Neutrophil (primary cell): Measurements from ENCODE around the gene KLHL5.
"Not testable (repeated sequence)": the region's sequence is repeated elsewhere in the genome, so short reads cannot be mapped to it uniquely, and the experiment has no call there.

Experiments used
- H3K27ac ChIP-seq: fragments of 200-600 bp; sonication (generic); 2 replicates; pipeline ENCODE4 v1.5.1; 2016; ENCODE audit warnings: mild to moderate bottlenecking, moderate library complexity
- H3K27me3 ChIP-seq: fragments of 200-600 bp; sonication (generic); 2 replicates; pipeline ENCODE4 v1.6.0; 2016; ENCODE audit warnings: mild to moderate bottlenecking
- H3K36me3 ChIP-seq: fragments of 200-600 bp; sonication (generic); 2 replicates; pipeline ENCODE4 v1.5.1; 2017
- H3K4me1 ChIP-seq, 2 experiments: fragments of 200-600 bp in 1 of 2; sonication (generic) in 1 of 2; 1 replicate in 1 of 2; 2 replicates in 1 of 2; pipeline versions ENCODE4 v1.5.1 to v1.6.1; 2013 to 2016; ENCODE audit warnings: low read depth in 1 of 2, low read length in 1 of 2, mild to moderate bottlenecking in 1 of 2, moderate library complexity in 1 of 2; ENCODE audit not compliant: control insufficient read depth in 1 of 2, insufficient read depth in 1 of 2
- H3K4me3 ChIP-seq, 2 experiments: fragments of 200-600 bp in 1 of 2; sonication (generic) in 1 of 2; 1 replicate in 1 of 2; 2 replicates in 1 of 2; pipeline ENCODE4 v1.5.1; 2013 to 2016; ENCODE audit warnings: low read depth in 1 of 2, low read length in 1 of 2, mild to moderate bottlenecking in 1 of 2, moderate library complexity in 1 of 2
- H3K9me3 ChIP-seq: fragments of 200-600 bp; sonication (generic); 2 replicates; pipeline ENCODE4 v1.5.1; 2016
- CTCF ChIP-seq: fragments of 200-600 bp; sonication (generic); IDR thresholded peaks from 2 replicates; pipeline ENCODE4 v1.5.1; 2016; ENCODE audit warnings: antibody characterized with exemption

Gene KLHL5

GRCh38 chr4:39134683-39135306, 72.8 kb downstream of the KLHL5 start:
- Histone ChIP-seq H3K9me3 (no peaks in the 10 kb centered on the region), H3K27me3 (no peaks in the 10 kb centered on the region), H3K27ac (no peak overlapping the region), H3K4me3 (no peak overlapping the region), H3K4me1 (peaks cover 0 to 5% of the 10 kb centered on the region in 2 experiments), H3K36me3 (no peaks in the 10 kb centered on the region)
- no peak for TF ChIP-seq CTCF

- not testable (repeated sequence) for H3K36me3 ChIP-seq, H3K4me1 ChIP-seq, H3K27me3 ChIP-seq, H3K4me3 ChIP-seq, H3K9me3 ChIP-seq, H3K27ac ChIP-seq
Measured at GRCh38 chr4:39138227-39138626, 76.2 kb downstream of the KLHL5 start.

- H3K27me3 ChIP-seq, result no peaks in the 10 kb centered on the region
- no peak overlapping the region for H3K4me3 ChIP-seq
- no peak for TF ChIP-seq CTCF
- no peaks in the 10 kb centered on the region for H3K9me3 ChIP-seq
- H3K36me3 ChIP-seq, result no peaks in the 10 kb centered on the region
- peaks cover 16 to 20% of the 10 kb centered on the region in 2 experiments for H3K4me1 ChIP-seq
- no peak overlapping the region for H3K27ac ChIP-seq
Measured at GRCh38 chr4:39146211-39146610, 84.2 kb downstream of the KLHL5 start.

GRCh38 chr4:39154009-39154408, 92.0 kb downstream of the KLHL5 start:
- no peak for TF ChIP-seq CTCF
- Histone ChIP-seq H3K4me3 (no peak overlapping the region), H3K36me3 (no peaks in the 10 kb centered on the region), H3K27ac (no peak overlapping the region), H3K9me3 (no peaks in the 10 kb centered on the region), H3K4me1 (peaks cover 18 to 24% of the 10 kb centered on the region in 2 experiments), H3K27me3 (no peaks in the 10 kb centered on the region)

GRCh38 chr4:39157520-39157919, 95.5 kb downstream of the KLHL5 start:
- H3K4me3 ChIP-seq, result no peak overlapping the region
- no peak overlapping the region for H3K27ac ChIP-seq
- no peaks in the 10 kb centered on the region for H3K9me3 ChIP-seq
- H3K36me3 ChIP-seq, result no peaks in the 10 kb centered on the region
- H3K4me1 ChIP-seq, result no peaks in the 10 kb centered on the region
- H3K27me3 ChIP-seq, result no peaks in the 10 kb centered on the region
- no peak for TF ChIP-seq CTCF

GRCh38 chr4:39166177-39166576, 104.1 kb downstream of the KLHL5 start:
- H3K27me3 ChIP-seq, result no peaks in the 10 kb centered on the region
- no peak for TF ChIP-seq CTCF
- no peak overlapping the region for H3K4me3 ChIP-seq
- peaks cover 7% of the 10 kb centered on the region for H3K9me3 ChIP-seq
- no peak overlapping the region for H3K27ac ChIP-seq
- peaks cover 0 to 6% of the 10 kb centered on the region in 2 experiments for H3K4me1 ChIP-seq
- H3K36me3 ChIP-seq, result no peaks in the 10 kb centered on the region
